ENCODE data around the gene MBNL2. TPM values are rescaled to one million over a fixed set of nuclear protein-coding genes. Genes with fewer than 3 reads are reported as not detected.

MBNL2 gene
- total and polyA plus RNA-seq, 10 of the 15 experiments (the other 5 are each of a cell fraction or from before 2014, with no cell fraction given) = 1.6 to 9.7 (median 6.7) TPM

DNA sequence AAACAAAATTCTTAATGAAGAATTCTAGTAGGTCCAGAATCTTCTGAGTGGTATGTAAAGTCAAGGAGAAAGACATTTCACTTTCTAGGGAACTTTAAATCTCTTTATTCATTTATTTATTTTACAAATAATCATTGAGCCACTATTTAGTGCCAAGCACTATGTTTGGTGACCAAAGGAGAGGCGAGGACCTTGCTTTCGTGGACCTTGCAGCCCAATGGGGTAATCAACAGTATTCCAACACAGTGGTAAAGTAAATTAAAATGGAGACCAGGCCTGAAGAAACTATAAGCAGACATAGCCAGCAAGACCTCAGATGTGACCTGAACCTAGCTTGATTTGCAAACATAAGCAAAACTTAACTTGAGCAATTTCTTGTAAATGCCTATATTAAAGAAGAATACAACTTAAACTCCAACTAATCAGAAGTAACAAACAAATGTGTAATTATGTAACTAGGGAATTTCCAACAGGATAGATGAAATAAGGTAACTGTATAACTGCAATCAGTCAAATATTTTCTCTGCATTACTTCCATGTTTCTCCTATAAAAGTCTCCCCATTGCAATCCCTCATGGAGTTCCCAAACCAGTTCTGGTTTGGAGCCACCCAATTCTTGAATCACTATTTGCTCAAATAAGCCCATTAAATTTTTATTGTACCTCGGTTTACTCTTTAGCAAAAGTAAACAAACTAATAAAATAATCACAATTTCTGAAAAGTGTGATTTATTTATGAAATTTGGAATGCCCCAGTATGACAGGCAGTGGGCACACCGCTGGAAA lies 67.6 kb downstream of the MBNL2 start:
- in situ Hi-C loops (cut with MboI) = no loop called here
- DNase-seq (ENCODE audit: low read depth, low spot score) = no peak
- H3K36me3 ChIP-seq (ENCODE audit: control insufficient read depth in 2 of 2, insufficient read depth in 2 of 2, low read length in 1 of 2) = no peaks in the 10 kb centered on the region

More for the DNA sequence above, 67.6 kb downstream of the MBNL2 start:
- SMC1A ChIA-PET (ENCODE audit: uncharacterized antibody, unreplicated experiment) = no interaction called here
- POLR2A ChIA-PET = no interaction called here
- BruUV-seq (replicated peaks) = no TSS peak
- 84% methylated on average over 4 of the region's 4 CpGs for WGBS (ENCODE audit: insufficient coverage, insufficient replicate concordance, low lambda C conversion rate, missing lambda C conversion rate)
- FAIRE-seq = peak; percentile 72
- TF ChIP-seq MTA3 (IDR thresholded peaks at IDR 0.05; ENCODE audit: borderline replicate concordance, low read length) = no peak
- no peak for TF ChIP-seq LARP7 (IDR thresholded peaks at IDR 0.05)
- no peak for TF ChIP-seq ETV6 (conservative IDR thresholded peaks at IDR 0.05 in 1 of 2, IDR thresholded peaks at IDR 0.05 in 1 of 2; ENCODE audit: borderline replicate concordance in 1 of 2, low read depth in 1 of 2)
- TF ChIP-seq SMAD5 (IDR thresholded peaks at IDR 0.05; ENCODE audit: low read depth) = no peak
- TF ChIP-seq KDM1A (IDR thresholded peaks at IDR 0.05; ENCODE audit: borderline replicate concordance) = no peak
- no peak for TF ChIP-seq RBBP5 (conservative IDR thresholded peaks at IDR 0.05)
- TF ChIP-seq, protein P1, sequence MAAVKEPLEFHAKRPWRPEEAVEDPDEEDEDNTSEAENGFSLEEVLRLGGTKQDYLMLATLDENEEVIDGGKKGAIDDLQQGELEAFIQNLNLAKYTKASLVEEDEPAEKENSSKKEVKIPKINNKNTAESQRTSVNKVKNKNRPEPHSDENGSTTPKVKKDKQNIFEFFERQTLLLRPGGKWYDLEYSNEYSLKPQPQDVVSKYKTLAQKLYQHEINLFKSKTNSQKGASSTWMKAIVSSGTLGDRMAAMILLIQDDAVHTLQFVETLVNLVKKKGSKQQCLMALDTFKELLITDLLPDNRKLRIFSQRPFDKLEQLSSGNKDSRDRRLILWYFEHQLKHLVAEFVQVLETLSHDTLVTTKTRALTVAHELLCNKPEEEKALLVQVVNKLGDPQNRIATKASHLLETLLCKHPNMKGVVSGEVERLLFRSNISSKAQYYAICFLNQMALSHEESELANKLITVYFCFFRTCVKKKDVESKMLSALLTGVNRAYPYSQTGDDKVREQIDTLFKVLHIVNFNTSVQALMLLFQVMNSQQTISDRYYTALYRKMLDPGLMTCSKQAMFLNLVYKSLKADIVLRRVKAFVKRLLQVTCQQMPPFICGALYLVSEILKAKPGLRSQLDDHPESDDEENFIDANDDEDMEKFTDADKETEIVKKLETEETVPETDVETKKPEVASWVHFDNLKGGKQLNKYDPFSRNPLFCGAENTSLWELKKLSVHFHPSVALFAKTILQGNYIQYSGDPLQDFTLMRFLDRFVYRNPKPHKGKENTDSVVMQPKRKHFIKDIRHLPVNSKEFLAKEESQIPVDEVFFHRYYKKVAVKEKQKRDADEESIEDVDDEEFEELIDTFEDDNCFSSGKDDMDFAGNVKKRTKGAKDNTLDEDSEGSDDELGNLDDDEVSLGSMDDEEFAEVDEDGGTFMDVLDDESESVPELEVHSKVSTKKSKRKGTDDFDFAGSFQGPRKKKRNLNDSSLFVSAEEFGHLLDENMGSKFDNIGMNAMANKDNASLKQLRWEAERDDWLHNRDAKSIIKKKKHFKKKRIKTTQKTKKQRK (IDR thresholded peaks at IDR 0.05; ENCODE audit: low read depth, low read length) = no peak
- no peak for TF ChIP-seq HCFC1 (IDR thresholded peaks at IDR 0.05; ENCODE audit: low read length)
- no peak for TF ChIP-seq CBX3 (IDR thresholded peaks at IDR 0.05; ENCODE audit: borderline replicate concordance, low read depth)
- no peak for TF ChIP-seq PML (IDR thresholded peaks at IDR 0.05; ENCODE audit: low read length)
- TF ChIP-seq NFXL1 (IDR thresholded peaks at IDR 0.05; ENCODE audit: borderline replicate concordance) = no peak
- no peak for TF ChIP-seq TARDBP (IDR thresholded peaks at IDR 0.05; ENCODE audit: borderline replicate concordance)
- TF ChIP-seq, protein P2, sequence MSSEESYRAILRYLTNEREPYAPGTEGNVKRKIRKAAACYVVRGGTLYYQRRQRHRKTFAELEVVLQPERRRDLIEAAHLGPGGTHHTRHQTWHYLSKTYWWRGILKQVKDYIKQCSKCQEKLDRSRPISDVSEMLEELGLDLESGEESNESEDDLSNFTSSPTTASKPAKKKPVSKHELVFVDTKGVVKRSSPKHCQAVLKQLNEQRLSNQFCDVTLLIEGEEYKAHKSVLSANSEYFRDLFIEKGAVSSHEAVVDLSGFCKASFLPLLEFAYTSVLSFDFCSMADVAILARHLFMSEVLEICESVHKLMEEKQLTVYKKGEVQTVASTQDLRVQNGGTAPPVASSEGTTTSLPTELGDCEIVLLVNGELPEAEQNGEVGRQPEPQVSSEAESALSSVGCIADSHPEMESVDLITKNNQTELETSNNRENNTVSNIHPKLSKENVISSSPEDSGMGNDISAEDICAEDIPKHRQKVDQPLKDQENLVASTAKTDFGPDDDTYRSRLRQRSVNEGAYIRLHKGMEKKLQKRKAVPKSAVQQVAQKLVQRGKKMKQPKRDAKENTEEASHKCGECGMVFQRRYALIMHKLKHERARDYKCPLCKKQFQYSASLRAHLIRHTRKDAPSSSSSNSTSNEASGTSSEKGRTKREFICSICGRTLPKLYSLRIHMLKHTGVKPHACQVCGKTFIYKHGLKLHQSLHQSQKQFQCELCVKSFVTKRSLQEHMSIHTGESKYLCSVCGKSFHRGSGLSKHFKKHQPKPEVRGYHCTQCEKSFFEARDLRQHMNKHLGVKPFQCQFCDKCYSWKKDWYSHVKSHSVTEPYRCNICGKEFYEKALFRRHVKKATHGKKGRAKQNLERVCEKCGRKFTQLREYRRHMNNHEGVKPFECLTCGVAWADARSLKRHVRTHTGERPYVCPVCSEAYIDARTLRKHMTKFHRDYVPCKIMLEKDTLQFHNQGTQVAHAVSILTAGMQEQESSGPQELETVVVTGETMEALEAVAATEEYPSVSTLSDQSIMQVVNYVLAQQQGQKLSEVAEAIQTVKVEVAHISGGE (CRISPR knock-in tag; IDR thresholded peaks at IDR 0.05) = no peak
- TF ChIP-seq HDGF (IDR thresholded peaks at IDR 0.05) = no peak
- no peak for TF ChIP-seq NRF1 (conservative IDR thresholded peaks at IDR 0.05; ENCODE audit: low read depth, low read length)
- no peak for TF ChIP-seq NR2F1 (conservative IDR thresholded peaks at IDR 0.05)
- TF ChIP-seq, protein P3, sequence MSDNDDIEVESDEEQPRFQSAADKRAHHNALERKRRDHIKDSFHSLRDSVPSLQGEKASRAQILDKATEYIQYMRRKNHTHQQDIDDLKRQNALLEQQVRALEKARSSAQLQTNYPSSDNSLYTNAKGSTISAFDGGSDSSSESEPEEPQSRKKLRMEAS (IDR thresholded peaks at IDR 0.05; ENCODE audit: low read depth, low read length) = no peak
- no peak for ATAC-seq
- intact Hi-C loops (cut with micrococcal nuclease; ENCODE audit: unreplicated experiment) = no loop called here
- Histone ChIP-seq H4K20me1 (ENCODE audit: control insufficient read depth, insufficient read depth) (no peaks in the 10 kb centered on the region), H3K9me3 (replicated peaks; ENCODE audit: control insufficient read depth, insufficient read depth, low read length) (no peaks in the 10 kb centered on the region), H3K4me3 (no peak overlapping the region), H3K27me3 (replicated peaks in 1 of 2; ENCODE audit: control insufficient read depth in 2 of 2, insufficient read depth in 2 of 2, low read length in 1 of 2) (no peaks in the 10 kb centered on the region), H2AFZ (ENCODE audit: control insufficient read depth, low read depth, low read length) (no peak overlapping the region), H3K4me2 (ENCODE audit: control insufficient read depth, insufficient read depth) (no peak overlapping the region), H3K27ac (ENCODE audit: control insufficient read depth, insufficient read depth) (no peak overlapping the region), H3K9ac (ENCODE audit: control insufficient read depth, insufficient read depth, low read length) (no peak overlapping the region), H3K4me1 (ENCODE audit: control insufficient read depth, insufficient read depth, low read length) (no peaks in the 10 kb centered on the region; the same call in none of the 2 replicates), H3K79me2 (ENCODE audit: control insufficient read depth, insufficient read depth, low read length) (no peaks in the 10 kb centered on the region)
- RAD21 ChIA-PET (ENCODE audit: unreplicated experiment) = no interaction called here
- CTCF ChIA-PET = no interaction called here

Measured in GM12878 (cell line).